PC-9 (cell line): ENCODE measurements around the gene SRGN. TPM values are rescaled to one million over a fixed set of nuclear protein-coding genes. Genes with fewer than 3 reads are reported as not detected.
A peak's percentile ranks its signal among the peaks of the same experiment; 100 is the strongest.

Source experiments
- BruUV-seq: library from RNA; stranded (reverse); fragments of 400-500 nt; replicated peaks from 2 replicates; lab custom pipeline; 2021; lab: Mats Ljungman, UMichigan
- CTCF ChIA-PET: fragments of 300-600 bp; sonication (Branson Sonifier 250); formaldehyde crosslinking; loops from one replicate; lab custom pipeline; 2022; ENCODE audit warnings: antibody characterized with exemption; lab: Charles Lee
- POLR2A ChIA-PET: fragments of 300-600 bp; sonication (Branson Sonifier 250); formaldehyde crosslinking; loops from one replicate; lab custom pipeline; 2022; ENCODE audit warnings: antibody characterized with exemption; ENCODE audit not compliant: unreplicated experiment; lab: Charles Lee
- DNase-seq, 2 experiments: peaks; one replicate each; pipeline versions ENCODE4 v3.0.0 to v3.0.0-alpha.2; 2015 to 2022; ENCODE audit warnings: mixed read lengths in 1 of 2
- H2AFZ ChIP-seq: fragments of 200-600 bp; sonication (generic); 2 replicates; pipeline ENCODE4 v1.8.1; 2017; ENCODE audit warnings: antibody characterized with exemption
- H3F3A ChIP-seq: fragments of 200-600 bp; sonication (generic); 2 replicates; pipeline ENCODE4 v1.8.1; 2017; ENCODE audit warnings: antibody characterized with exemption, mild to moderate bottlenecking, low read depth; ENCODE audit not compliant: insufficient read depth
- H3K27ac ChIP-seq: fragments of 200-600 bp; sonication (generic); 2 replicates; pipeline ENCODE4 v1.6.1; 2016; ENCODE audit warnings: mixed run types
- H3K27me3 ChIP-seq: fragments of 200-600 bp; sonication (generic); 2 replicates; pipeline ENCODE4 v1.6.1; 2016; ENCODE audit warnings: low read depth, mixed run types; ENCODE audit not compliant: insufficient read depth
- H3K36me3 ChIP-seq: fragments of 200-600 bp; sonication (generic); 2 replicates; pipeline ENCODE4 v1.6.1; 2016; ENCODE audit warnings: low read depth, mixed run types
- H3K4me1 ChIP-seq: fragments of 200-600 bp; sonication (generic); replicated peaks from 2 replicates; pipeline ENCODE4 v1.6.1; 2016; ENCODE audit warnings: mixed run types; ENCODE audit not compliant: insufficient read depth
- H3K4me2 ChIP-seq: fragments of 200-600 bp; sonication (generic); 2 replicates; pipeline ENCODE4 v1.6.1; 2017; ENCODE audit warnings: mixed run types
- H3K4me3 ChIP-seq: fragments of 200-600 bp; sonication (generic); 2 replicates; pipeline ENCODE4 v1.6.1; 2016; ENCODE audit warnings: mixed run types
- H3K79me2 ChIP-seq: fragments of 200-600 bp; sonication (generic); 2 replicates; pipeline ENCODE4 v1.6.1; 2017; ENCODE audit warnings: low read depth, mixed run types
- H3K9me2 ChIP-seq: fragments of 200-600 bp; sonication (generic); 2 replicates; pipeline ENCODE4 v1.8.1; 2017; ENCODE audit warnings: mild to moderate bottlenecking; ENCODE audit not compliant: insufficient read depth
- H3K9me3 ChIP-seq: fragments of 200-600 bp; sonication (generic); 2 replicates; pipeline ENCODE4 v1.8.1; 2016; ENCODE audit warnings: low read depth; ENCODE audit not compliant: insufficient read depth
- H4K20me1 ChIP-seq: fragments of 200-600 bp; sonication (generic); 2 replicates; pipeline ENCODE4 v1.8.1; 2017; ENCODE audit not compliant: insufficient read depth
- EZH2 ChIP-seq: fragments of 200-600 bp; sonication (generic); IDR thresholded peaks from 2 replicates; pipeline ENCODE4 v1.8.0; 2017; ENCODE audit warnings: antibody characterized with exemption, low read depth
- intact Hi-C: fragments of 100-400 bp; cut with micrococcal nuclease; formaldehyde crosslinking; loops from one replicate; pipeline ENCODE4 v1.10.0; 2022; ENCODE audit not compliant: unreplicated experiment
- total RNA-seq: library from RNA; stranded (reverse); gene quantifications from 2 replicates; pipeline ENCODE4 v1.2.3, GENCODE V29; 2021
- TF ChIP-seq, protein P1 (sequence below): fragments of 200-600 bp; sonication (generic); conservative IDR thresholded peaks from 2 replicates; pipeline ENCODE4 v1.6.1; 2017; ENCODE audit warnings: mixed run types, antibody characterized with exemption, mild to moderate bottlenecking, moderate library complexity

SRGN gene
- total RNA-seq, 1 experiment from 2014 or later = 58.9 TPM

GRCh38 chr10:69124563-69125268 lies 36.8 kb downstream of the SRGN start:
- Histone ChIP-seq H3K79me2 (peaks cover 55% of the 10 kb centered on the region), H3K4me3 (peak overlapping the region; percentile 61), H3K36me3 (no peaks in the 10 kb centered on the region), H4K20me1 (peaks cover 27% of the 10 kb centered on the region), H3K27me3 (no peaks in the 10 kb centered on the region), H3F3A (peaks cover 20% of the 10 kb centered on the region), H3K4me1 (peaks cover 19% of the 10 kb centered on the region), H2AFZ (peak overlapping the region; percentile 66), H3K9me3 (no peaks in the 10 kb centered on the region), H3K27ac (peak overlapping the region; percentile 78), H3K9me2 (no peaks in the 10 kb centered on the region), H3K4me2 (peak overlapping the region; percentile 91)
- DNase-seq = peak; percentile 50 to 62
- TF ChIP-seq, protein P1, sequence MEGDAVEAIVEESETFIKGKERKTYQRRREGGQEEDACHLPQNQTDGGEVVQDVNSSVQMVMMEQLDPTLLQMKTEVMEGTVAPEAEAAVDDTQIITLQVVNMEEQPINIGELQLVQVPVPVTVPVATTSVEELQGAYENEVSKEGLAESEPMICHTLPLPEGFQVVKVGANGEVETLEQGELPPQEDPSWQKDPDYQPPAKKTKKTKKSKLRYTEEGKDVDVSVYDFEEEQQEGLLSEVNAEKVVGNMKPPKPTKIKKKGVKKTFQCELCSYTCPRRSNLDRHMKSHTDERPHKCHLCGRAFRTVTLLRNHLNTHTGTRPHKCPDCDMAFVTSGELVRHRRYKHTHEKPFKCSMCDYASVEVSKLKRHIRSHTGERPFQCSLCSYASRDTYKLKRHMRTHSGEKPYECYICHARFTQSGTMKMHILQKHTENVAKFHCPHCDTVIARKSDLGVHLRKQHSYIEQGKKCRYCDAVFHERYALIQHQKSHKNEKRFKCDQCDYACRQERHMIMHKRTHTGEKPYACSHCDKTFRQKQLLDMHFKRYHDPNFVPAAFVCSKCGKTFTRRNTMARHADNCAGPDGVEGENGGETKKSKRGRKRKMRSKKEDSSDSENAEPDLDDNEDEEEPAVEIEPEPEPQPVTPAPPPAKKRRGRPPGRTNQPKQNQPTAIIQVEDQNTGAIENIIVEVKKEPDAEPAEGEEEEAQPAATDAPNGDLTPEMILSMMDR = no peak
- no peak for TF ChIP-seq EZH2
- ChIA-PET POLR2A (no interaction called here), CTCF (interaction anchor here (0.6 kb wide), 1 partner anchor 57 kb away, joined by 5 read pairs; no protein-coding TSS in a partner anchor)
- intact Hi-C loops = loop anchor here (1.0 to 2.0 kb wide), 3 partner anchors 108 to 284 kb away; partner anchors contain the start of gene KIFBP
- BruUV-seq = TSS peak; percentile 55

DNA sequence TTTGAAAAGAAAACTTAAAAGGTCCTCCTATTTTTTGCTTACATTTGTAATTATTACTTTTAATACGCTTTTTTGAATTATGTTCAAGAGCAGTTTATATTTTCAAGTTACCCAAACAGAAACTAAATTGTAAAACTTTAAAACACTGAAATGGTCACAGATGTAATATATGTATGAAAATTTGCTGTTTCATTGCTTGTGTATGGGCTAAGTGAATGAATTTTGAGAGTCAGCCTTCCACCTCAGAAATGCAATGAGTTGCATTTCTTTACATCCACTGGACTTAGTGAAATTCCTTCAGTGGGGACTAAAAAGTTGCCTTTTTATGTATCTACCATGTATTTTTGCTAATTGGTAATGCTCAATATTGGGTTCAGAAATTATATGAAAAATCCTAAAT lies 37.7 kb downstream of the SRGN start:
- Histone ChIP-seq H4K20me1 (peaks cover 32% of the 10 kb centered on the region), H3K4me1 (peaks cover 19% of the 10 kb centered on the region), H3K9me3 (no peaks in the 10 kb centered on the region), H3K4me3 (peak overlapping the region; percentile 61), H2AFZ (no peak overlapping the region), H3K79me2 (peaks cover 63% of the 10 kb centered on the region), H3K9me2 (no peaks in the 10 kb centered on the region), H3K27me3 (no peaks in the 10 kb centered on the region), H3K27ac (peak overlapping the region; percentile 78), H3K36me3 (no peaks in the 10 kb centered on the region), H3F3A (peaks cover 20% of the 10 kb centered on the region), H3K4me2 (peak overlapping the region; percentile 91)
- intact Hi-C loops = loop anchor here (2.0 kb wide), 2 partner anchors 107 to 283 kb away; no protein-coding TSS in a partner anchor
- TF ChIP-seq EZH2 = no peak
- TF ChIP-seq, protein P1 = no peak
- no TSS peak for BruUV-seq
- DNase-seq = no peak
- ChIA-PET CTCF (no interaction called here), POLR2A (no interaction called here)

- Histone ChIP-seq H3F3A (peaks cover 7% of the 10 kb centered on the region; the same call in 1 of the 2 replicates), H3K4me1 (peaks cover 14% of the 10 kb centered on the region), H2AFZ (no peak overlapping the region), H3K79me2 (peaks cover 93% of the 10 kb centered on the region), H3K4me2 (no peak overlapping the region), H3K9me3 (no peaks in the 10 kb centered on the region), H3K4me3 (no peak overlapping the region), H3K27me3 (no peaks in the 10 kb centered on the region), H3K36me3 (peaks cover 24% of the 10 kb centered on the region), H3K9me2 (no peaks in the 10 kb centered on the region), H3K27ac (0 out of 2 replicates have a peak overlapping the region, but pooled peaks have one; percentile 5), H4K20me1 (peaks cover 45% of the 10 kb centered on the region)
- ChIA-PET CTCF (no interaction called here), POLR2A (no interaction called here)
- BruUV-seq = no TSS peak
- intact Hi-C loops = no loop called here
- DNase-seq = no peak
- no peak for TF ChIP-seq EZH2
- TF ChIP-seq, protein P1 = no peak
Observed at GRCh38 chr10:69130251-69130650, 42.3 kb downstream of the SRGN start.
